Brain microvascular endothelial cell (primary cell): ENCODE measurements around the gene URAD.

Experiments used
- DNase-seq: peaks from one replicate; pipeline ENCODE4 v3.0.0-alpha.2; 2020
- H3K27ac ChIP-seq: fragments of 250-450 bp; sonication (Bioruptor Pico); 2 replicates; pipeline ENCODE4 v1.5.1; 2020; ENCODE audit warnings: mild to moderate bottlenecking, moderate library complexity
- H3K27me3 ChIP-seq: fragments of 250-450 bp; sonication (Bioruptor Pico); replicated peaks from 2 replicates; pipeline ENCODE4 v1.5.1; 2020; ENCODE audit warnings: mild to moderate bottlenecking
- H3K36me3 ChIP-seq: fragments of 250-450 bp; sonication (Bioruptor Pico); replicated peaks from 2 replicates; pipeline ENCODE4 v1.5.1; 2020; ENCODE audit warnings: mild to moderate bottlenecking
- H3K4me3 ChIP-seq: 2 replicates; pipeline ENCODE4 v1.5.1; 2011; ENCODE audit warnings: low read depth, mild to moderate bottlenecking, control low read depth, low read length, moderate library complexity
- in situ Hi-C: cut with HindIII; loops from 2 replicates; pipeline ENCODE4 v1.10.0; 2017; ENCODE audit warnings: low sequenced_read_pairs, low pct_ligation_motif_present
- TF ChIP-seq, protein P1 (sequence below): IDR thresholded peaks from 2 replicates; pipeline ENCODE4 v1.5.1; 2011; ENCODE audit warnings: low read depth, mild to moderate bottlenecking, moderate library complexity, low read length, control low read depth, inconsistent platforms; ENCODE audit errors: missing control alignments

The URAD gene

GRCh38 chr13:28002886-28003698 is 14.6 kb upstream of the URAD start:
- TF ChIP-seq, protein P1, sequence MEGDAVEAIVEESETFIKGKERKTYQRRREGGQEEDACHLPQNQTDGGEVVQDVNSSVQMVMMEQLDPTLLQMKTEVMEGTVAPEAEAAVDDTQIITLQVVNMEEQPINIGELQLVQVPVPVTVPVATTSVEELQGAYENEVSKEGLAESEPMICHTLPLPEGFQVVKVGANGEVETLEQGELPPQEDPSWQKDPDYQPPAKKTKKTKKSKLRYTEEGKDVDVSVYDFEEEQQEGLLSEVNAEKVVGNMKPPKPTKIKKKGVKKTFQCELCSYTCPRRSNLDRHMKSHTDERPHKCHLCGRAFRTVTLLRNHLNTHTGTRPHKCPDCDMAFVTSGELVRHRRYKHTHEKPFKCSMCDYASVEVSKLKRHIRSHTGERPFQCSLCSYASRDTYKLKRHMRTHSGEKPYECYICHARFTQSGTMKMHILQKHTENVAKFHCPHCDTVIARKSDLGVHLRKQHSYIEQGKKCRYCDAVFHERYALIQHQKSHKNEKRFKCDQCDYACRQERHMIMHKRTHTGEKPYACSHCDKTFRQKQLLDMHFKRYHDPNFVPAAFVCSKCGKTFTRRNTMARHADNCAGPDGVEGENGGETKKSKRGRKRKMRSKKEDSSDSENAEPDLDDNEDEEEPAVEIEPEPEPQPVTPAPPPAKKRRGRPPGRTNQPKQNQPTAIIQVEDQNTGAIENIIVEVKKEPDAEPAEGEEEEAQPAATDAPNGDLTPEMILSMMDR, result no peak
- Histone ChIP-seq H3K27me3 (no peaks in the 10 kb centered on the region), H3K4me3 (no peak overlapping the region), H3K36me3 (no peaks in the 10 kb centered on the region), H3K27ac (no peak overlapping the region)
- DNase-seq, result no peak
- in situ Hi-C loops, result no loop called here

DNA sequence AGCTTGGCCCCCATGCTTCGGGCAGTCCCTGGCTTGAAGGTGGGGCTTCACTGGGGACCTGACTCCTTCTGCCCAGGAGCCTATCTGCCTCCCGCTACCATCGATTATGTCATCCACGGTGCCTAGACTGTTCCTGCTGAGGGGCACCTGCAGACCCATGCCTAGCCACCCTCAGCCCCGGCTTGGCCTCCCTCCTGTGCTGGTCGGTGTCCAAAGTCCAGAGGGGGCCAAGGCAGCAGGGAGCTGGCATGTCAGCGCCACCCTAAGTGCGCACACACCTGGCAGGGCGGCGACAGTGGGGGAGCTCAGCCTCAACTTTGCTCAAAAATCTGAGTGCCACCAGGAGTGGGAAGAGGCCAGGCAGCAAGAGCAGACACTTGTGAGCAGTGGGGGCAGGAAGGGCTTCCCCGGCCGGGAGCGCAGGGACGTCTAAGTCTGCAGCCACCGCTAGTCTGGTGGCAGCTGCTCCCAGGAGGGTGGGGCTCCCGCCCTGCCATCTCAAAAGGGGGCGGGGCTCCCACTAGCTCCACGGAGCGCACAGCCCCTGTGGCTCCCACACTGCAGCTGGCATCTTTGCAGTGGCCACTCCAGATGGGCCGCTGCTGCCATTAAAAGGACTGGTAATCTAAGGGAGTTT is 13.5 kb upstream of the URAD start:
- in situ Hi-C loops, result no loop called here
- H3K36me3 ChIP-seq, result no peaks in the 10 kb centered on the region
- H3K27me3 ChIP-seq, result no peaks in the 10 kb centered on the region
- H3K4me3 ChIP-seq, result no peak overlapping the region
- no peak overlapping the region for H3K27ac ChIP-seq
- TF ChIP-seq, protein P1, result no peak
- DNase-seq, result no peak

- Histone ChIP-seq H3K36me3 (no peaks in the 10 kb centered on the region), H3K27me3 (no peaks in the 10 kb centered on the region), H3K27ac (no peak overlapping the region), H3K4me3 (no peak overlapping the region)
- TF ChIP-seq, protein P1, result no peak
- in situ Hi-C loops, result no loop called here
- DNase-seq, result no peak
These were observed 12.6 kb upstream of the URAD start for GRCh38 chr13:28001049-28001448.

- no peak overlapping the region for H3K4me3 ChIP-seq
- no peaks in the 10 kb centered on the region for H3K36me3 ChIP-seq
- TF ChIP-seq, protein P1, result no peak
- H3K27ac ChIP-seq, result no peak overlapping the region
- in situ Hi-C loops, result no loop called here
- DNase-seq, result no peak
- no peaks in the 10 kb centered on the region for H3K27me3 ChIP-seq
These were observed 12.1 kb upstream of the URAD start for GRCh38 chr13:28000567-28000966.

GRCh38 chr13:27997904-27998522 is 9.5 kb upstream of the URAD start:
- in situ Hi-C loops, result no loop called here
- H3K27me3 ChIP-seq, result no peaks in the 10 kb centered on the region
- peak; percentile 12 for DNase-seq
- TF ChIP-seq, protein P1, result peak; percentile 70
- no peak overlapping the region for H3K27ac ChIP-seq
- H3K36me3 ChIP-seq, result no peaks in the 10 kb centered on the region
- no peak overlapping the region for H3K4me3 ChIP-seq
